ENCODE results near the gene ARHGEF7. TPM values are rescaled to one million over a fixed set of nuclear protein-coding genes. Genes with fewer than 3 reads are reported as not detected.

Gene ARHGEF7
- total and polyA plus RNA-seq, 8 donors: 52.8 to 86.0 (median 72.2) TPM

DNA sequence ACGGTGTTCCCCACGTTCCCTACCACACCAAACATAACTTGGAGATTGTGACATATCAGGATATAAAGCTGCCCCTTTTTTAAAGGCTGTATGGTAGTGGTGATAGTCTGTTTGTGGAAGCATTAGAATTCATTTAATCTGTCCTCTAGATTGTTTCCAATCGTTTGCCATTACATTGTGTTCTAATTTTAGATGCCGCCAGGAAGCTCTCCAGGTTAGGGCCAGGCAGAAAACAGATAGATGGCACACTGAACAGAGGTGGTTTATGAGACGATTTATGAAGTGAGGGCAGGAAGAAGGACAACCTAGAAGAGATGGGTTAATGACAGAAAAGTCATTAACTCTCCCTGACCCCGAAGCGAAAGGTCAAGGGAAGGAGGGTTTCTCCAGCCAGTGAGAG lies 30.0 kb downstream of the ARHGEF7 start:
- no peak overlapping the region for H3K27ac ChIP-seq
- intact Hi-C loops (cut with DNase I): no loop called here
- no peak for DNase-seq

DNA sequence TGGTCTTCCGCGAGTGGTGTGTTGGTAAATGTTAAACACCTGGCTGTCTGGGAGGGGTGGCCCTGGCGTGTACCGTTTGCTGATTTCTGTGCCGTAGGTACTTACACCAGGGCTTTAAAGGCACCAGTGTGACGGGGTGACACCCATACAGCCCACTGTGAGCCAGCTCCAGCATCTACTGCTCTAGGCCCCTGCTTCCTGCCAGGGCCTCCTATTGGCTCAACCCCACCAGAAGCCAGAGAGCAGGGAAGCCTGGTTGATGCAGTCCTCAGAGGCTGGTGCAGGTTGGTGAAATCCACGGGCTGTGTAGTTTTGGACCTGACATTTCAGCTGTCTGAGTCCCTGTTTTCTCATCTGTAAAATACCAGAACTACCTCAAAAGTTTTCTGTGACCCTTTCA lies 30.4 kb downstream of the ARHGEF7 start:
- no peaks in the 10 kb centered on the region for H3K36me3 ChIP-seq
- H3K4me3 ChIP-seq: no peak overlapping the region
- no peak overlapping the region for H3K27ac ChIP-seq
- intact Hi-C loops (cut with DNase I): no loop called here
- no peaks in the 10 kb centered on the region for H3K9me3 ChIP-seq
- no peaks in the 10 kb centered on the region for H3K4me1 ChIP-seq
- TF ChIP-seq, protein P1, sequence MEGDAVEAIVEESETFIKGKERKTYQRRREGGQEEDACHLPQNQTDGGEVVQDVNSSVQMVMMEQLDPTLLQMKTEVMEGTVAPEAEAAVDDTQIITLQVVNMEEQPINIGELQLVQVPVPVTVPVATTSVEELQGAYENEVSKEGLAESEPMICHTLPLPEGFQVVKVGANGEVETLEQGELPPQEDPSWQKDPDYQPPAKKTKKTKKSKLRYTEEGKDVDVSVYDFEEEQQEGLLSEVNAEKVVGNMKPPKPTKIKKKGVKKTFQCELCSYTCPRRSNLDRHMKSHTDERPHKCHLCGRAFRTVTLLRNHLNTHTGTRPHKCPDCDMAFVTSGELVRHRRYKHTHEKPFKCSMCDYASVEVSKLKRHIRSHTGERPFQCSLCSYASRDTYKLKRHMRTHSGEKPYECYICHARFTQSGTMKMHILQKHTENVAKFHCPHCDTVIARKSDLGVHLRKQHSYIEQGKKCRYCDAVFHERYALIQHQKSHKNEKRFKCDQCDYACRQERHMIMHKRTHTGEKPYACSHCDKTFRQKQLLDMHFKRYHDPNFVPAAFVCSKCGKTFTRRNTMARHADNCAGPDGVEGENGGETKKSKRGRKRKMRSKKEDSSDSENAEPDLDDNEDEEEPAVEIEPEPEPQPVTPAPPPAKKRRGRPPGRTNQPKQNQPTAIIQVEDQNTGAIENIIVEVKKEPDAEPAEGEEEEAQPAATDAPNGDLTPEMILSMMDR (IDR thresholded peaks at IDR 0.05): no peak
- ATAC-seq: no peak
- H3K27me3 ChIP-seq: peaks cover 0 to 9% of the 10 kb centered on the region in 2 donors
- DNase-seq: no peak

More for the DNA sequence above, 30.0 kb downstream of the ARHGEF7 start:
- ATAC-seq: no peak
- no peak overlapping the region for H3K4me3 ChIP-seq
- H3K4me1 ChIP-seq: no peaks in the 10 kb centered on the region
- H3K27me3 ChIP-seq: peaks cover 0 to 9% of the 10 kb centered on the region in 2 donors
- TF ChIP-seq, protein P1 (IDR thresholded peaks at IDR 0.05): no peak
- H3K9me3 ChIP-seq: no peaks in the 10 kb centered on the region
- no peaks in the 10 kb centered on the region for H3K36me3 ChIP-seq

DNA sequence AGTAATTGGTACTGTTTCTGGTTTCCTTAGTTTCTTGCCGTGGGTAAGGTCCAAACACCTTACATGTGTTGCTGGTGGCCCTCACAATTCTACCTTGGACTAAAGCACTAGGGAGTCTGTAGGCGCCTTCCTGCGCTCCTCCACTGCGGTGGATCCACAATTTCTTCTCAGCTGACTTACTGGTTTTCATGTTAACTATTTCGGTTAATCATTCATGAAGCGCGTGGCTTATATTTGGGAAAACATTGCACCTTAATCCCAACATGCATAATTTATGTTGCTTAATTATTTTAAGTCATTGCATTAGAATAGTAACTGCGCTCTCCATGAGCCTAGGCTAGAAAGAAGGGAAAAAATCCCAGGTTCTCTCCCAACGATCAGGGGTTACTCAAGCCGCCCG lies 37.7 kb downstream of the ARHGEF7 start:
- peak; percentile 17 for ATAC-seq
- intact Hi-C loops (cut with DNase I): no loop called here
- TF ChIP-seq, protein P1 (IDR thresholded peaks at IDR 0.05): no peak
- Histone ChIP-seq H3K4me3 (peak overlapping the region; percentile 77 to 86), H3K27me3 (no peaks in the 10 kb centered on the region), H3K27ac (peak overlapping the region; percentile 97 to 98), H3K9me3 (no peaks in the 10 kb centered on the region), H3K36me3 (no peaks in the 10 kb centered on the region), H3K4me1 (peaks cover 0 to 45% of the 10 kb centered on the region in 2 donors)
- DNase-seq: peak in 1 of 4 donors; percentile 21

DNA sequence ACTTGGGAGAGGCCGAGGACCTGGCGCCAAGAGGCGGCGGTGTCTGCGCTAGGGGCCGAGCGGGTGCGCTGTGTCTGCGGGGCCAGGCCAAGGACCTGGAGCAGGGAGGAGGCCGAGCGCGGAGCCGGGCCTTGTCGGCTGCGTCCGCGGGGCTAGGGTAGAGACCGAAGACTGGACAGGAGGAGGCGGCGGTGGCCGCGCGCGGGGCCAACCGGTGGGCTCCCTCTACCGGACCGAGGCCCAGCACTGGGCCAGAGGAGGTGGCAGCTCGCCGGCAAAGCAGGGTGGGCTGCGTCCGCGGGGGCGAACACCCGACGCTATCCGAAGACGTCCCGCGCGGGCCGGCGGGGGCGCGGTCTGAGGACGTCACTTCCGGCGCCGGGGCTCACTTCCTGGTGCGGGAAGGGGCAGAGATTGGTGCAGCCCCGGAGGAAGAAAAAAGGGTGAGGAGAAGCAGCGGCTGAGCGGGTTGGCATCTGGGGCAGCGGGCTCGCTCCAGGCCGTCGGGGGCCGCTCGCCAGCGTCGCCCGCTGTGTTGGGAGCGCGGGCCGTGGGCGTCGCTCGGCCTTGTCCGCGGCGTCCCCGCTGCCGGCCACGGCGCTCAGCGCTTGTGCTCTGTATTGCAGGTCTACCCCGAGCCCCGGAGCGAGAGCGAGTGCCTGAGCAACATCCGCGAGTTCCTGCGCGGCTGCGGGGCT lies 38.3 kb downstream of the ARHGEF7 start:
- TF ChIP-seq, protein P1 (IDR thresholded peaks at IDR 0.05): no peak
- H3K4me1 ChIP-seq: peaks cover 0 to 50% of the 10 kb centered on the region in 2 donors
- no peaks in the 10 kb centered on the region for H3K9me3 ChIP-seq
- H3K4me3 ChIP-seq: peak overlapping the region; percentile 77 to 86
- peak overlapping the region; percentile 97 to 98 for H3K27ac ChIP-seq
- ATAC-seq (peak; percentile 96), DNase-seq (peak; percentile 92 to 96 (median 94))
- intact Hi-C loops (cut with DNase I): no loop called here
- H3K36me3 ChIP-seq: no peaks in the 10 kb centered on the region
- no peaks in the 10 kb centered on the region for H3K27me3 ChIP-seq

DNA sequence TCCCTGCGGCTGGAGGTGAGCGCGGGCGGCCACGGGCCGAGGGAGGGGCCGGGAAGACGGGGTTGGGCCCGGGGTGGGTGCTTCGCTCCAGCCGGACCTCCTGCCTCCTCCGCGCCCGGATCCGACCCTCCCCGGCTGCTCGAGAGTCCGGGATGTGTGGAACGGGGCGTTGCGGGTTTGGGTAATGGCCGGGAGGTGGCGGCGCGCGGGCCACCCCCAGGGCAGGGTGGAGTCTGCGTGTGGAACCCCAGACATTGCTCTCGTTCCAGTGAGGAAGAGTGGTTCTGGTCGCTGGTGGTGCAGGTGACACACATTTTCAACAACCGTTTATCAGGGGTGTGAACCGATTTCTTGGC lies 38.8 kb downstream of the ARHGEF7 start:
- peaks cover 0 to 50% of the 10 kb centered on the region in 2 donors for H3K4me1 ChIP-seq

More for the DNA sequence above, 38.8 kb downstream of the ARHGEF7 start:
- H3K9me3 ChIP-seq: no peaks in the 10 kb centered on the region
- H3K27me3 ChIP-seq: no peaks in the 10 kb centered on the region
- peak overlapping the region; percentile 77 to 86 for H3K4me3 ChIP-seq
- TF ChIP-seq, protein P1 (IDR thresholded peaks at IDR 0.05): peak in 1 of 2 donors; percentile 21
- no peaks in the 10 kb centered on the region for H3K36me3 ChIP-seq
- DNase-seq: peak in 1 of 4 donors; percentile 59
- H3K27ac ChIP-seq: peak overlapping the region; percentile 97 to 98
- peak; percentile 62 for ATAC-seq
- intact Hi-C loops (cut with DNase I): no loop called here
